Measurements from ENCODE around the gene IRF7. TPM values are rescaled to one million over a fixed set of nuclear protein-coding genes. Genes with fewer than 3 reads are reported as not detected.

Gene IRF7
- total and polyA plus RNA-seq, 9 of the 15 experiments (the other 6 are each of a cell fraction or from before 2014, with no cell fraction given) = 0.27 to 7.6 (median 1.8) TPM

- no peak for TF ChIP-seq ZNF174 (CRISPR knock-in tag; IDR thresholded peaks at IDR 0.05)
- no peak for TF ChIP-seq CHD4 (IDR thresholded peaks at IDR 0.05; ENCODE audit: insufficient read depth, insufficient replicate concordance, low read depth, low read length, poor library complexity, severe bottlenecking)
- no peak for TF ChIP-seq ZNF561 (CRISPR knock-in tag; conservative IDR thresholded peaks at IDR 0.05)
- TF ChIP-seq XRCC5 (IDR thresholded peaks at IDR 0.05; ENCODE audit: low read depth, low read length) = no peak
- TF ChIP-seq NKRF (IDR thresholded peaks at IDR 0.05; ENCODE audit: borderline replicate concordance) = peak; percentile 57; the same call in 1 of the 2 replicates
- no peak for TF ChIP-seq CREM (IDR thresholded peaks at IDR 0.05; ENCODE audit: low read depth)
- peak; percentile 74 to 76; a peak in 3 of 4 replicates for TF ChIP-seq MAZ (CRISPR knock-in tag; conservative IDR thresholded peaks at IDR 0.05 in 1 of 2, IDR thresholded peaks at IDR 0.05 in 1 of 2)
- peak; percentile 58 for TF ChIP-seq HNRNPLL (IDR thresholded peaks at IDR 0.05; ENCODE audit: low read depth, low read length, poor library complexity, severe bottlenecking)
- peak; percentile 94 for TF ChIP-seq POLR2G (IDR thresholded peaks at IDR 0.05; ENCODE audit: low read depth, low read length)
- TF ChIP-seq ZNF12 (CRISPR knock-in tag; IDR thresholded peaks at IDR 0.05) = no peak
- peak; percentile 93 for TF ChIP-seq MTA3 (IDR thresholded peaks at IDR 0.05; ENCODE audit: borderline replicate concordance)
- peak; percentile 7; the same call in 1 of the 2 replicates for TF ChIP-seq PHB (CRISPR knock-in tag; IDR thresholded peaks at IDR 0.05)
- no peak for TF ChIP-seq ZNF311 (CRISPR knock-in tag; IDR thresholded peaks at IDR 0.05)
- no peak for TF ChIP-seq MXI1 (IDR thresholded peaks at IDR 0.05; ENCODE audit: low read depth, low read length)
- TF ChIP-seq NR4A1 (CRISPR knock-in tag; IDR thresholded peaks at IDR 0.05) = no peak
- no peak for TF ChIP-seq NR4A1 (tag; IDR thresholded peaks at IDR 0.05)
- peak; percentile 90 for TF ChIP-seq GABPA (tag; conservative IDR thresholded peaks at IDR 0.05; ENCODE audit: low read depth)
- no peak for TF ChIP-seq ZNF77 (CRISPR knock-in tag; IDR thresholded peaks at IDR 0.05)
- no peak for TF ChIP-seq NCOR1 (IDR thresholded peaks at IDR 0.05)
- no peak for TF ChIP-seq ATF1 (CRISPR knock-in tag; IDR thresholded peaks at IDR 0.05)
- peak; percentile 50 for TF ChIP-seq ATF1 (tag; IDR thresholded peaks at IDR 0.05)
- no peak for TF ChIP-seq MAFF (IDR thresholded peaks at IDR 0.05; ENCODE audit: low read length)
These were observed at the start of gene IRF7 (continued) for GRCh38 chr11:615504-616319.
